PC-9 (cell line): Measurements from ENCODE around the gene COL4A1. TPM values are rescaled to one million over a fixed set of nuclear protein-coding genes. Genes with fewer than 3 reads are reported as not detected.

Source experiments
- BruUV-seq: library from RNA; stranded (reverse); fragments of 400-500 nt; replicated peaks from 2 replicates; lab custom pipeline; 2021; lab: Mats Ljungman, UMichigan
- CTCF ChIA-PET: fragments of 300-600 bp; sonication (Branson Sonifier 250); formaldehyde crosslinking; loops from one replicate; lab custom pipeline; 2022; ENCODE audit warnings: antibody characterized with exemption; lab: Charles Lee
- POLR2A ChIA-PET: fragments of 300-600 bp; sonication (Branson Sonifier 250); formaldehyde crosslinking; loops from one replicate; lab custom pipeline; 2022; ENCODE audit warnings: antibody characterized with exemption; ENCODE audit not compliant: unreplicated experiment; lab: Charles Lee
- DNase-seq, 2 experiments: peaks; one replicate each; pipeline versions ENCODE4 v3.0.0 to v3.0.0-alpha.2; 2015 to 2022; ENCODE audit warnings: mixed read lengths in 1 of 2
- H2AFZ ChIP-seq: fragments of 200-600 bp; sonication (generic); 2 replicates; pipeline ENCODE4 v1.8.1; 2017; ENCODE audit warnings: antibody characterized with exemption
- H3F3A ChIP-seq: fragments of 200-600 bp; sonication (generic); 2 replicates; pipeline ENCODE4 v1.8.1; 2017; ENCODE audit warnings: antibody characterized with exemption, mild to moderate bottlenecking, low read depth; ENCODE audit not compliant: insufficient read depth
- H3K27ac ChIP-seq: fragments of 200-600 bp; sonication (generic); 2 replicates; pipeline ENCODE4 v1.6.1; 2016; ENCODE audit warnings: mixed run types
- H3K27me3 ChIP-seq: fragments of 200-600 bp; sonication (generic); 2 replicates; pipeline ENCODE4 v1.6.1; 2016; ENCODE audit warnings: low read depth, mixed run types; ENCODE audit not compliant: insufficient read depth
- H3K36me3 ChIP-seq: fragments of 200-600 bp; sonication (generic); 2 replicates; pipeline ENCODE4 v1.6.1; 2016; ENCODE audit warnings: low read depth, mixed run types
- H3K4me1 ChIP-seq: fragments of 200-600 bp; sonication (generic); replicated peaks from 2 replicates; pipeline ENCODE4 v1.6.1; 2016; ENCODE audit warnings: mixed run types; ENCODE audit not compliant: insufficient read depth
- H3K4me2 ChIP-seq: fragments of 200-600 bp; sonication (generic); 2 replicates; pipeline ENCODE4 v1.6.1; 2017; ENCODE audit warnings: mixed run types
- H3K4me3 ChIP-seq: fragments of 200-600 bp; sonication (generic); 2 replicates; pipeline ENCODE4 v1.6.1; 2016; ENCODE audit warnings: mixed run types
- H3K79me2 ChIP-seq: fragments of 200-600 bp; sonication (generic); 2 replicates; pipeline ENCODE4 v1.6.1; 2017; ENCODE audit warnings: low read depth, mixed run types
- H3K9me2 ChIP-seq: fragments of 200-600 bp; sonication (generic); 2 replicates; pipeline ENCODE4 v1.8.1; 2017; ENCODE audit warnings: mild to moderate bottlenecking; ENCODE audit not compliant: insufficient read depth
- H3K9me3 ChIP-seq: fragments of 200-600 bp; sonication (generic); 2 replicates; pipeline ENCODE4 v1.8.1; 2016; ENCODE audit warnings: low read depth; ENCODE audit not compliant: insufficient read depth
- H4K20me1 ChIP-seq: fragments of 200-600 bp; sonication (generic); 2 replicates; pipeline ENCODE4 v1.8.1; 2017; ENCODE audit not compliant: insufficient read depth
- CTCF ChIP-seq: fragments of 200-600 bp; sonication (generic); conservative IDR thresholded peaks from 2 replicates; pipeline ENCODE4 v1.6.1; 2017; ENCODE audit warnings: mixed run types, antibody characterized with exemption, mild to moderate bottlenecking, moderate library complexity
- EZH2 ChIP-seq: fragments of 200-600 bp; sonication (generic); IDR thresholded peaks from 2 replicates; pipeline ENCODE4 v1.8.0; 2017; ENCODE audit warnings: antibody characterized with exemption, low read depth
- intact Hi-C: fragments of 100-400 bp; cut with micrococcal nuclease; formaldehyde crosslinking; loops from one replicate; pipeline ENCODE4 v1.10.0; 2022; ENCODE audit not compliant: unreplicated experiment
- total RNA-seq: library from RNA; stranded (reverse); gene quantifications from 2 replicates; pipeline ENCODE4 v1.2.3, GENCODE V29; 2021

COL4A1 gene
- total RNA-seq, 1 experiment from 2014 or later = 24.5 TPM

GRCh38 chr13:110300090-110300815, 6.7 kb downstream of the COL4A1 start:
- H3K9me2 ChIP-seq = no peaks in the 10 kb centered on the region
- no peak overlapping the region for H2AFZ ChIP-seq
- no peak for TF ChIP-seq CTCF
- TF ChIP-seq EZH2 = no peak
- H3K4me2 ChIP-seq = no peak overlapping the region
- no peak for DNase-seq
- peaks cover 18% of the 10 kb centered on the region for H3K4me1 ChIP-seq
- intact Hi-C loops = no loop called here
- no TSS peak for BruUV-seq
- H4K20me1 ChIP-seq = no peaks in the 10 kb centered on the region
- H3K27me3 ChIP-seq = no peaks in the 10 kb centered on the region
- H3K79me2 ChIP-seq = no peaks in the 10 kb centered on the region
- no peaks in the 10 kb centered on the region for H3K9me3 ChIP-seq
- no peaks in the 10 kb centered on the region for H3K36me3 ChIP-seq
- ChIA-PET CTCF (no interaction called here), POLR2A (no interaction called here)
- H3K27ac ChIP-seq = no peak overlapping the region
- peaks cover 17% of the 10 kb centered on the region; the same call in 1 of the 2 replicates for H3F3A ChIP-seq
- no peak overlapping the region for H3K4me3 ChIP-seq

GRCh38 chr13:110299283-110299840, 7.6 kb downstream of the COL4A1 start:
- H3K4me2 ChIP-seq = no peak overlapping the region
- POLR2A ChIA-PET = interaction anchor here (0.5 kb wide), 1 partner anchor 48 kb away, joined by 4 read pairs; no protein-coding TSS in a partner anchor
- DNase-seq = no peak

More at GRCh38 chr13:110299283-110299840, 7.6 kb downstream of the COL4A1 start:
- no TSS peak for BruUV-seq
- Histone ChIP-seq H4K20me1 (no peaks in the 10 kb centered on the region), H3F3A (peaks cover 8% of the 10 kb centered on the region; the same call in 1 of the 2 replicates), H3K9me2 (no peaks in the 10 kb centered on the region), H3K4me3 (no peak overlapping the region), H3K36me3 (no peaks in the 10 kb centered on the region), H3K27ac (no peak overlapping the region), H3K79me2 (no peaks in the 10 kb centered on the region), H3K9me3 (no peaks in the 10 kb centered on the region), H3K27me3 (no peaks in the 10 kb centered on the region), H3K4me1 (peaks cover 9% of the 10 kb centered on the region), H2AFZ (no peak overlapping the region)
- CTCF ChIA-PET = no interaction called here
- TF ChIP-seq CTCF (no peak), EZH2 (no peak)
- intact Hi-C loops = no loop called here
